GM23338 (cell line): Measurements from ENCODE around the gene FBXO24. TPM values are rescaled to one million over a fixed set of nuclear protein-coding genes. Genes with fewer than 3 reads are reported as not detected.
A peak's percentile ranks its signal among the peaks of the same experiment; 100 is the strongest.

Experiments used
- ATAC-seq: fragments of 200-7000 bp; cut with Tn5 transposase; 3 replicates; pipeline ENCODE4 v1.9.1; 2020
- DNase-seq: peaks from one replicate; pipeline ENCODE4 v3.0.0-alpha.2; 2015; ENCODE audit warnings: low spot score
- H2AFZ ChIP-seq: fragments of 200-600 bp; sonication (generic); 2 replicates; pipeline ENCODE4 v1.8.0; 2016; ENCODE audit warnings: antibody characterized with exemption, mild to moderate bottlenecking, moderate library complexity
- H3F3A ChIP-seq: fragments of 200-600 bp; sonication (generic); replicated peaks from 2 replicates; pipeline ENCODE4 v1.8.0; 2017; ENCODE audit warnings: antibody characterized with exemption, mixed run types, low read depth
- H3K27ac ChIP-seq: fragments of 200-600 bp; sonication (generic); 2 replicates; pipeline ENCODE4 v1.6.1; 2016; ENCODE audit warnings: low read depth
- H3K27me3 ChIP-seq: fragments of 200-600 bp; sonication (generic); 2 replicates; pipeline ENCODE4 v1.8.0; 2016; ENCODE audit warnings: mild to moderate bottlenecking, mixed run types, moderate library complexity; ENCODE audit not compliant: insufficient read depth
- H3K36me3 ChIP-seq: fragments of 200-600 bp; sonication (generic); 2 replicates; pipeline ENCODE4 v1.8.0; 2016; ENCODE audit warnings: mild to moderate bottlenecking; ENCODE audit not compliant: insufficient read depth
- H3K4me1 ChIP-seq: fragments of 200-600 bp; sonication (generic); 2 replicates; pipeline ENCODE4 v1.8.0; 2016; ENCODE audit warnings: mild to moderate bottlenecking, moderate library complexity; ENCODE audit not compliant: insufficient read depth
- H3K4me2 ChIP-seq: fragments of 200-600 bp; sonication (generic); 2 replicates; pipeline ENCODE4 v1.7.1; 2017; ENCODE audit warnings: mixed run types
- H3K4me3 ChIP-seq: fragments of 200-600 bp; sonication (generic); 2 replicates; pipeline ENCODE4 v1.6.1; 2016; ENCODE audit warnings: mixed run types
- H3K79me2 ChIP-seq: fragments of 200-600 bp; sonication (generic); replicated peaks from 2 replicates; pipeline ENCODE4 v1.8.0; 2017; ENCODE audit warnings: mild to moderate bottlenecking; ENCODE audit not compliant: insufficient read depth
- H3K9me2 ChIP-seq: fragments of 200-600 bp; sonication (generic); 2 replicates; pipeline ENCODE4 v1.8.0; 2017; ENCODE audit not compliant: insufficient read depth
- H4K20me1 ChIP-seq: fragments of 200-600 bp; sonication (generic); replicated peaks from 2 replicates; pipeline ENCODE4 v1.8.0; 2017; ENCODE audit warnings: mild to moderate bottlenecking; ENCODE audit not compliant: insufficient read depth
- H3K27ac Mint-ChIP-seq: 2 replicates; pipeline ENCODE4 v1.8.0; 2020; ENCODE audit warnings: inconsistent platforms, mild to moderate bottlenecking, moderate library complexity, mixed read lengths
- H3K27me3 Mint-ChIP-seq: 3 replicates; pipeline ENCODE4 v1.8.0; 2022; ENCODE audit warnings: low read depth, mild to moderate bottlenecking, moderate library complexity, mixed read lengths, inconsistent platforms; ENCODE audit not compliant: insufficient read depth, poor library complexity
- H3K36me3 Mint-ChIP-seq: 3 replicates; pipeline ENCODE4 v1.8.0; 2021; ENCODE audit warnings: low read depth, mild to moderate bottlenecking, inconsistent platforms, moderate library complexity, mixed read lengths
- H3K4me1 Mint-ChIP-seq: 3 replicates; pipeline ENCODE4 v1.8.0; 2020; ENCODE audit warnings: mild to moderate bottlenecking, inconsistent platforms, mixed read lengths
- H3K4me3 Mint-ChIP-seq: 3 replicates; pipeline ENCODE4 v1.8.0; 2021; ENCODE audit warnings: moderate library complexity, mild to moderate bottlenecking, inconsistent platforms, mixed read lengths
- H3K9me3 Mint-ChIP-seq: 3 replicates; pipeline ENCODE4 v1.8.0; 2020; ENCODE audit warnings: moderate library complexity, mild to moderate bottlenecking, inconsistent platforms, mixed read lengths
- EZH2 ChIP-seq: fragments of 200-600 bp; sonication (generic); IDR thresholded peaks from one replicate; pipeline ENCODE4 v1.8.0; 2017; ENCODE audit warnings: antibody characterized with exemption, mild to moderate bottlenecking, low read depth; ENCODE audit not compliant: unreplicated experiment
- EZH2phosphoT487 ChIP-seq: fragments of 200-600 bp; sonication (generic); IDR thresholded peaks from one replicate; pipeline ENCODE4 v1.8.1; 2018; ENCODE audit warnings: antibody characterized with exemption; ENCODE audit not compliant: unreplicated experiment
- JUNB ChIP-seq: IDR thresholded peaks from one replicate; pipeline ENCODE4 v1.6.1; 2016; ENCODE audit warnings: antibody characterized with exemption; ENCODE audit not compliant: unreplicated experiment
- POLR2AphosphoS5 ChIP-seq: IDR thresholded peaks from 2 replicates; pipeline ENCODE4 v1.6.1; 2016; ENCODE audit warnings: antibody characterized with exemption, low read depth
- STAT1 ChIP-seq: IDR thresholded peaks from one replicate; pipeline ENCODE4 v1.6.1; 2016; ENCODE audit warnings: antibody characterized with exemption; ENCODE audit not compliant: unreplicated experiment
- ZNF114 ChIP-seq: fragments of 250-450 bp; sonication (Bioruptor Pico); IDR thresholded peaks from 2 replicates; pipeline ENCODE4 v1.5.0; 2020; ENCODE audit warnings: mild to moderate bottlenecking, moderate library complexity
- polyA plus RNA-seq: library from polyadenylated mRNA; unstranded; fragments of >200 nt; fragmentation: Nextera tagmentation; extraction: Ambion mirVana; gene quantifications from 2 replicates; pipeline ENCODE4 v1.2.1, GENCODE V29; 2016
- total RNA-seq: library from RNA; depleted of rRNA; stranded (reverse); fragments of >200 nt; shearing (Covaris generic); gene quantifications from 2 replicates; pipeline ENCODE4 v1.2.3, GENCODE V29; 2014
- TF ChIP-seq, protein P1 (sequence below): IDR thresholded peaks from one replicate; pipeline ENCODE4 v1.6.1; 2018; ENCODE audit warnings: antibody characterized with exemption; ENCODE audit not compliant: unreplicated experiment
- TF ChIP-seq, protein P2 (sequence below): IDR thresholded peaks from 2 replicates; pipeline ENCODE4 v1.6.1; 2016; ENCODE audit warnings: antibody characterized with exemption
- TF ChIP-seq, protein P3 (sequence below): fragments of 250-450 bp; sonication (Bioruptor Pico); IDR thresholded peaks from 2 replicates; pipeline ENCODE4 v1.5.0; 2020; ENCODE audit warnings: mild to moderate bottlenecking, moderate library complexity

The FBXO24 gene
- total and polyA plus RNA-seq, 2 experiments from 2014 or later = 2.1 to 2.4 TPM

DNA sequence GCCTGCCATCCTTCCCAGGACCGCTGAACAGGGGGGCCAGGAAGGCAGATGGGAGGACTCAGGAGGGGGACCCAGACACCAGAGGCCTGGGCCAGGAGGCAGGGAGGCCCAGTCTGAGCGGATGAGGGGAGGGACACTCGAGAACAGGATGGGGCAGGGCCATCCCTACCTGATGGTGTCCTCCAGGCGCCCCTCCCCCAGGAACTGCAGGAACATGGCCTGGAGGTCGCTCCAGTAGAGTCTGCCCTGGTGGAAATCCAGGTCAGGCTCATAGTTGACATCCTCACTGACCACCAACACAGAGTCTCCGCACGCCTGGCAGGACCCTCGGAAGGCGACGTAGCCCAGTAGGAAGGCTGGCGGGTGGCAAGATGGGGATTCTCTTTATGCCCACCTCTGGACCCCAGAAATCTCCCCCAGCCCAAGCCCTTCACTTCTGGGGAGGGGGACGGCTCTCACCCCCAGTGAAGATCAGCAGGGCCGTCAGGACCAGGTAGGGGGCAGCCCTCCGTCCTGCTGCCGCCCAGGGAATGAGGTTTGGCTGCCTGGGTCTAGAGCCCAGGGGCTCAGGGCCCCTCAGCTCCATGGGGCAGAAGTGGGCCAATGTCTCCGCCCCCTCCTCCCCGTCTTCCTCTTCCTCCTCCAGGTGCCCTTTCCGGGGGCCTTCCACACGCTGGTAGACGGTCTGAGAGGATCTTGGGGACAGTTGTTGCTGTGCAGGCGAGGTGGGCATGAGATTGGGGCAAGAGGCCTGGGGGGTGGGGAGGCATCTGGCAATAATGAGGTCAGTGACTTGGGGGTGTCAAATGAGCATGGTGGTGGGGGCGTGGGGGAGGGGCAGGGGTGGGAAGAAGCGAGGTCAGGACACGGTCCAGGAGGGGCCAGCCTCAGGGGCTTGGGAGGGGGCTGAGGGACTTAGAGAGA lies 54.7 kb downstream of the FBXO24 start (continued):
- TF ChIP-seq, protein P1, sequence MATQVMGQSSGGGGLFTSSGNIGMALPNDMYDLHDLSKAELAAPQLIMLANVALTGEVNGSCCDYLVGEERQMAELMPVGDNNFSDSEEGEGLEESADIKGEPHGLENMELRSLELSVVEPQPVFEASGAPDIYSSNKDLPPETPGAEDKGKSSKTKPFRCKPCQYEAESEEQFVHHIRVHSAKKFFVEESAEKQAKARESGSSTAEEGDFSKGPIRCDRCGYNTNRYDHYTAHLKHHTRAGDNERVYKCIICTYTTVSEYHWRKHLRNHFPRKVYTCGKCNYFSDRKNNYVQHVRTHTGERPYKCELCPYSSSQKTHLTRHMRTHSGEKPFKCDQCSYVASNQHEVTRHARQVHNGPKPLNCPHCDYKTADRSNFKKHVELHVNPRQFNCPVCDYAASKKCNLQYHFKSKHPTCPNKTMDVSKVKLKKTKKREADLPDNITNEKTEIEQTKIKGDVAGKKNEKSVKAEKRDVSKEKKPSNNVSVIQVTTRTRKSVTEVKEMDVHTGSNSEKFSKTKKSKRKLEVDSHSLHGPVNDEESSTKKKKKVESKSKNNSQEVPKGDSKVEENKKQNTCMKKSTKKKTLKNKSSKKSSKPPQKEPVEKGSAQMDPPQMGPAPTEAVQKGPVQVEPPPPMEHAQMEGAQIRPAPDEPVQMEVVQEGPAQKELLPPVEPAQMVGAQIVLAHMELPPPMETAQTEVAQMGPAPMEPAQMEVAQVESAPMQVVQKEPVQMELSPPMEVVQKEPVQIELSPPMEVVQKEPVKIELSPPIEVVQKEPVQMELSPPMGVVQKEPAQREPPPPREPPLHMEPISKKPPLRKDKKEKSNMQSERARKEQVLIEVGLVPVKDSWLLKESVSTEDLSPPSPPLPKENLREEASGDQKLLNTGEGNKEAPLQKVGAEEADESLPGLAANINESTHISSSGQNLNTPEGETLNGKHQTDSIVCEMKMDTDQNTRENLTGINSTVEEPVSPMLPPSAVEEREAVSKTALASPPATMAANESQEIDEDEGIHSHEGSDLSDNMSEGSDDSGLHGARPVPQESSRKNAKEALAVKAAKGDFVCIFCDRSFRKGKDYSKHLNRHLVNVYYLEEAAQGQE = no peak

DNA sequence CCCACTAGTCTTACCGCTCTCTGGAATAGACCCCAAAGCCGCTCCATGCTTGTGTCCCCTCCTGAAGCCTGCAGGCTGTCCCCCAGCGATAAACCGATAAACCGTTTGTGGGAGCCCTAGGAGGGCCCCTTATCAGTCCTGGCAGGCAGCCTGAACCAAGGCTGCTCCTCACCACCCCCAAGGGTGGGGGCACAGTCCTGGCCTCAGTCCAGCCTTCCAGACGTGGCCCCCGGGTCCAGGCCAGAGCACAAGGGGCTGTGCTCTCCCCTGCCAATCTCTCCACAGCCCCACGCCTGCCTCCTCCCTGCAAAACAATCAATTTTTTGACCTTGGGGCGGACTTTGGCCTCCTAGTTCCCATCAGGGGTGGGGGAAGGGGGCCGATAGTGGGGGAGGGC lies 55.3 kb downstream of the FBXO24 start, which contains the start of gene TFR2:
Gene TFR2 (minus strand): TSS at position 90 of the 397 bp plus-strand sequence. CDS start 43 bp downstream, at position 47.
- Mint-ChIP-seq H3K27ac (no peak within 1 kb of the TSS), H3K36me3 (no peaks in the 10 kb centered on the region), H3K9me3 (no peaks in the 10 kb centered on the region), H3K4me1 (peaks cover 23% of the 10 kb centered on the region), H3K4me3 (no peak within 1 kb of the TSS), H3K27me3 (peaks cover 2% of the 10 kb centered on the region)
- Histone ChIP-seq H3K27me3 (no peaks in the 10 kb centered on the region), H3F3A (0 out of 2 replicates have a peak, but pooled peaks cover 4% of the 10 kb centered on the region), H3K36me3 (no peaks in the 10 kb centered on the region), H3K27ac (no peak within 1 kb of the TSS), H3K4me3 (peak within 1 kb of the TSS; percentile 46; the same call in 1 of the 2 replicates), H3K4me1 (peaks cover 4% of the 10 kb centered on the region; the same call in 1 of the 2 replicates), H2AFZ (peak within 1 kb of the TSS; percentile 12; the same call in 1 of the 2 replicates), H4K20me1 (no peaks in the 10 kb centered on the region), H3K79me2 (no peaks in the 10 kb centered on the region), H3K4me2 (peak within 1 kb of the TSS; percentile 60), H3K9me2 (no peaks in the 10 kb centered on the region)
- DNase-seq = no peak
- ATAC-seq = no peak
- TF ChIP-seq ZNF114 (CRISPR knock-in tag) (no peak), STAT1 (no peak), JUNB (no peak), EZH2phosphoT487 (no peak), EZH2 (no peak), POLR2AphosphoS5 (no peak)
- TF ChIP-seq, protein P2, sequence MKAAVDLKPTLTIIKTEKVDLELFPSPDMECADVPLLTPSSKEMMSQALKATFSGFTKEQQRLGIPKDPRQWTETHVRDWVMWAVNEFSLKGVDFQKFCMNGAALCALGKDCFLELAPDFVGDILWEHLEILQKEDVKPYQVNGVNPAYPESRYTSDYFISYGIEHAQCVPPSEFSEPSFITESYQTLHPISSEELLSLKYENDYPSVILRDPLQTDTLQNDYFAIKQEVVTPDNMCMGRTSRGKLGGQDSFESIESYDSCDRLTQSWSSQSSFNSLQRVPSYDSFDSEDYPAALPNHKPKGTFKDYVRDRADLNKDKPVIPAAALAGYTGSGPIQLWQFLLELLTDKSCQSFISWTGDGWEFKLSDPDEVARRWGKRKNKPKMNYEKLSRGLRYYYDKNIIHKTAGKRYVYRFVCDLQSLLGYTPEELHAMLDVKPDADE = no peak
- TF ChIP-seq, protein P3, sequence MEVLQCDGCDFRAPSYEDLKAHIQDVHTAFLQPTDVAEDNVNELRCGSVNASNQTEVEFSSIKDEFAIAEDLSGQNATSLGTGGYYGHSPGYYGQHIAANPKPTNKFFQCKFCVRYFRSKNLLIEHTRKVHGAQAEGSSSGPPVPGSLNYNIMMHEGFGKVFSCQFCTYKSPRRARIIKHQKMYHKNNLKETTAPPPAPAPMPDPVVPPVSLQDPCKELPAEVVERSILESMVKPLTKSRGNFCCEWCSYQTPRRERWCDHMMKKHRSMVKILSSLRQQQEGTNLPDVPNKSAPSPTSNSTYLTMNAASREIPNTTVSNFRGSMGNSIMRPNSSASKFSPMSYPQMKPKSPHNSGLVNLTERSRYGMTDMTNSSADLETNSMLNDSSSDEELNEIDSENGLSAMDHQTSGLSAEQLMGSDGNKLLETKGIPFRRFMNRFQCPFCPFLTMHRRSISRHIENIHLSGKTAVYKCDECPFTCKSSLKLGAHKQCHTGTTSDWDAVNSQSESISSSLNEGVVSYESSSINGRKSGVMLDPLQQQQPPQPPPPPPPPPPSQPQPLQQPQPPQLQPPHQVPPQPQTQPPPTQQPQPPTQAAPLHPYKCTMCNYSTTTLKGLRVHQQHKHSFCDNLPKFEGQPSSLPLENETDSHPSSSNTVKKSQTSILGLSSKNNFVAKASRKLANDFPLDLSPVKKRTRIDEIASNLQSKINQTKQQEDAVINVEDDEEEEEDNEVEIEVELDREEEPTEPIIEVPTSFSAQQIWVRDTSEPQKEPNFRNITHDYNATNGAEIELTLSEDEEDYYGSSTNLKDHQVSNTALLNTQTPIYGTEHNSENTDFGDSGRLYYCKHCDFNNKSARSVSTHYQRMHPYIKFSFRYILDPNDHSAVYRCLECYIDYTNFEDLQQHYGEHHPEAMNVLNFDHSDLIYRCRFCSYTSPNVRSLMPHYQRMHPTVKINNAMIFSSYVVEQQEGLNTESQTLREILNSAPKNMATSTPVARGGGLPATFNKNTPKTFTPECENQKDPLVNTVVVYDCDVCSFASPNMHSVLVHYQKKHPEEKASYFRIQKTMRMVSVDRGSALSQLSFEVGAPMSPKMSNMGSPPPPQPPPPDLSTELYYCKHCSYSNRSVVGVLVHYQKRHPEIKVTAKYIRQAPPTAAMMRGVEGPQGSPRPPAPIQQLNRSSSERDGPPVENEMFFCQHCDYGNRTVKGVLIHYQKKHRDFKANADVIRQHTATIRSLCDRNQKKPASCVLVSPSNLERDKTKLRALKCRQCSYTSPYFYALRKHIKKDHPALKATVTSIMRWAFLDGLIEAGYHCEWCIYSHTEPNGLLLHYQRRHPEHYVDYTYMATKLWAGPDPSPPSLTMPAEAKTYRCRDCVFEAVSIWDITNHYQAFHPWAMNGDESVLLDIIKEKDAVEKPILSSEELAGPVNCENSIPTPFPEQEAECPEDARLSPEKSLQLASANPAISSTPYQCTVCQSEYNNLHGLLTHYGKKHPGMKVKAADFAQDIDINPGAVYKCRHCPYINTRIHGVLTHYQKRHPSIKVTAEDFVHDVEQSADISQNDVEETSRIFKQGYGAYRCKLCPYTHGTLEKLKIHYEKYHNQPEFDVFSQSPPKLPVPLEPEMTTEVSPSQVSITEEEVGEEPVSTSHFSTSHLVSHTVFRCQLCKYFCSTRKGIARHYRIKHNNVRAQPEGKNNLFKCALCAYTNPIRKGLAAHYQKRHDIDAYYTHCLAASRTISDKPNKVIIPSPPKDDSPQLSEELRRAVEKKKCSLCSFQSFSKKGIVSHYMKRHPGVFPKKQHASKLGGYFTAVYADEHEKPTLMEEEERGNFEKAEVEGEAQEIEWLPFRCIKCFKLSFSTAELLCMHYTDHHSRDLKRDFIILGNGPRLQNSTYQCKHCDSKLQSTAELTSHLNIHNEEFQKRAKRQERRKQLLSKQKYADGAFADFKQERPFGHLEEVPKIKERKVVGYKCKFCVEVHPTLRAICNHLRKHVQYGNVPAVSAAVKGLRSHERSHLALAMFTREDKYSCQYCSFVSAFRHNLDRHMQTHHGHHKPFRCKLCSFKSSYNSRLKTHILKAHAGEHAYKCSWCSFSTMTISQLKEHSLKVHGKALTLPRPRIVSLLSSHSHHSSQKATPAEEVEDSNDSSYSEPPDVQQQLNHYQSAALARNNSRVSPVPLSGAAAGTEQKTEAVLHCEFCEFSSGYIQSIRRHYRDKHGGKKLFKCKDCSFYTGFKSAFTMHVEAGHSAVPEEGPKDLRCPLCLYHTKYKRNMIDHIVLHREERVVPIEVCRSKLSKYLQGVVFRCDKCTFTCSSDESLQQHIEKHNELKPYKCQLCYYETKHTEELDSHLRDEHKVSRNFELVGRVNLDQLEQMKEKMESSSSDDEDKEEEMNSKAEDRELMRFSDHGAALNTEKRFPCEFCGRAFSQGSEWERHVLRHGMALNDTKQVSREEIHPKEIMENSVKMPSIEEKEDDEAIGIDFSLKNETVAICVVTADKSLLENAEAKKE (CRISPR knock-in tag) = no peak
- TF ChIP-seq, protein P1 = no peak
